ENCODE data around the gene OTOP3. TPM values are rescaled to one million over a fixed set of nuclear protein-coding genes. Genes with fewer than 3 reads are reported as not detected.

The OTOP3 gene
- polyA plus RNA-seq, 1 donor (not counting 4 experiments of a cell fraction or from before 2014, with no cell fraction given) = 0.03 TPM

- DNase-seq (ENCODE audit: low read depth, low spot score) (no peak), FAIRE-seq (no peak)
- H3K4me3 ChIP-seq (ENCODE audit: control insufficient read depth in 2 of 3, extremely low read depth in 1 of 3, insufficient read depth in 2 of 3, low read depth in 1 of 3, low read length in 3 of 3) = no peak overlapping the region
- H4K20me1 ChIP-seq (ENCODE audit: control insufficient read depth, extremely low read depth, insufficient read depth, low read length) = no peaks in the 10 kb centered on the region
- TF ChIP-seq EZH2 (IDR thresholded peaks at IDR 0.05; ENCODE audit: low read length) (no peak), CTCF (optimal IDR thresholded peaks at IDR 0.05 in 1 of 3, IDR thresholded peaks at IDR 0.05 in 1 of 3, conservative IDR thresholded peaks at IDR 0.05 in 1 of 3; ENCODE audit: extremely low read depth in 1 of 3, insufficient read depth in 2 of 3, low read length in 3 of 3) (no peak)
- H3K4me2 ChIP-seq (ENCODE audit: control insufficient read depth, extremely low read depth, insufficient read depth, low read depth, low read length) = no peak overlapping the region
- no peak overlapping the region for H3K9ac ChIP-seq (ENCODE audit: control insufficient read depth, extremely low read depth, insufficient read depth, low read length)
- peaks cover 43% of the 10 kb centered on the region for H3K27me3 ChIP-seq (ENCODE audit: control insufficient read depth, extremely low read depth, insufficient read depth, low read length)
- H2AFZ ChIP-seq (ENCODE audit: control insufficient read depth, low read length) = no peak overlapping the region
- dilution Hi-C loops (cut with MboI; ENCODE audit: extremely low pct_ligation_motif_present, low sequenced_read_pairs) = no loop called here
- no peaks in the 10 kb centered on the region for H3K79me2 ChIP-seq (ENCODE audit: control insufficient read depth, insufficient read depth, low read length)
- H3K9me3 ChIP-seq (ENCODE audit: control insufficient read depth, low read depth, low read length) = no peaks in the 10 kb centered on the region
- H3K27ac ChIP-seq (ENCODE audit: control insufficient read depth, insufficient read depth, low read length) = no peak overlapping the region
- H3K36me3 ChIP-seq (ENCODE audit: control insufficient read depth in 2 of 2, extremely low read depth in 1 of 2, insufficient read depth in 2 of 2, low read length in 2 of 2) = no peaks in the 10 kb centered on the region
- H3K9me1 ChIP-seq (ENCODE audit: control insufficient read depth, extremely low read depth, insufficient read depth, low read length) = no peaks in the 10 kb centered on the region
- peaks cover 19% of the 10 kb centered on the region for H3K4me1 ChIP-seq (ENCODE audit: control insufficient read depth, extremely low read depth, insufficient read depth, low read length)
Measured at GRCh38 chr17:74921769-74922168, 13.9 kb upstream of the OTOP3 start.

- no peak overlapping the region for H3K4me3 ChIP-seq (ENCODE audit: control insufficient read depth in 2 of 3, extremely low read depth in 1 of 3, insufficient read depth in 2 of 3, low read depth in 1 of 3, low read length in 3 of 3)
- FAIRE-seq = no peak
- dilution Hi-C loops (cut with MboI; ENCODE audit: extremely low pct_ligation_motif_present, low sequenced_read_pairs) = no loop called here
Measured at GRCh38 chr17:74922172-74922571, 13.5 kb upstream of the OTOP3 start.

More at GRCh38 chr17:74922172-74922571, 13.5 kb upstream of the OTOP3 start:
- peaks cover 19% of the 10 kb centered on the region for H3K4me1 ChIP-seq (ENCODE audit: control insufficient read depth, extremely low read depth, insufficient read depth, low read length)
- H2AFZ ChIP-seq (ENCODE audit: control insufficient read depth, low read length) = no peak overlapping the region
- H3K36me3 ChIP-seq (ENCODE audit: control insufficient read depth in 2 of 2, extremely low read depth in 1 of 2, insufficient read depth in 2 of 2, low read length in 2 of 2) = no peaks in the 10 kb centered on the region
- H3K4me2 ChIP-seq (ENCODE audit: control insufficient read depth, extremely low read depth, insufficient read depth, low read depth, low read length) = no peak overlapping the region
- no peaks in the 10 kb centered on the region for H3K9me1 ChIP-seq (ENCODE audit: control insufficient read depth, extremely low read depth, insufficient read depth, low read length)
- no peaks in the 10 kb centered on the region for H4K20me1 ChIP-seq (ENCODE audit: control insufficient read depth, extremely low read depth, insufficient read depth, low read length)
- no peaks in the 10 kb centered on the region for H3K9me3 ChIP-seq (ENCODE audit: control insufficient read depth, low read depth, low read length)
- TF ChIP-seq EZH2 (IDR thresholded peaks at IDR 0.05; ENCODE audit: low read length) = no peak
- TF ChIP-seq CTCF (optimal IDR thresholded peaks at IDR 0.05 in 1 of 3, IDR thresholded peaks at IDR 0.05 in 1 of 3, conservative IDR thresholded peaks at IDR 0.05 in 1 of 3; ENCODE audit: extremely low read depth in 1 of 3, insufficient read depth in 2 of 3, low read length in 3 of 3) = no peak
- no peak overlapping the region for H3K27ac ChIP-seq (ENCODE audit: control insufficient read depth, insufficient read depth, low read length)
- H3K27me3 ChIP-seq (ENCODE audit: control insufficient read depth, extremely low read depth, insufficient read depth, low read length) = peaks cover 46% of the 10 kb centered on the region
- DNase-seq (ENCODE audit: low read depth, low spot score) = no peak
- no peak overlapping the region for H3K9ac ChIP-seq (ENCODE audit: control insufficient read depth, extremely low read depth, insufficient read depth, low read length)
- H3K79me2 ChIP-seq (ENCODE audit: control insufficient read depth, insufficient read depth, low read length) = no peaks in the 10 kb centered on the region
